ENCODE results near the gene CTDSP1. TPM values are rescaled to one million over a fixed set of nuclear protein-coding genes. Genes with fewer than 3 reads are reported as not detected.

The CTDSP1 gene
- 100 to 1,000 TPM in 1 of 2 donors, 10 to 100 TPM in 1; 92.5 to 106 TPM for total RNA-seq

GRCh38 chr2:218399391-218400166, at the start of gene CTDSP1:
Gene CTDSP1, plus strand, starts transcription at chr2:218399868. Its CDS starts 223 bp downstream, at chr2:218400091.
- DNase-seq (ENCODE audit: low spot score) (peak; percentile 96), ATAC-seq (peak; percentile 76 to 82)
- Mint-ChIP-seq H3K36me3 (no peaks in the 10 kb centered on the region), H3K4me3 (peak within 1 kb of the TSS; percentile 96), H3K27me3 (no peaks in the 10 kb centered on the region), H3K9me3 (no peaks in the 10 kb centered on the region), H3K27ac (peak within 1 kb of the TSS; percentile 89 to 95), H3K4me1 (ENCODE audit: low read depth in 2 of 2) (peaks cover 44 to 47% of the 10 kb centered on the region in 2 donors)

DNA sequence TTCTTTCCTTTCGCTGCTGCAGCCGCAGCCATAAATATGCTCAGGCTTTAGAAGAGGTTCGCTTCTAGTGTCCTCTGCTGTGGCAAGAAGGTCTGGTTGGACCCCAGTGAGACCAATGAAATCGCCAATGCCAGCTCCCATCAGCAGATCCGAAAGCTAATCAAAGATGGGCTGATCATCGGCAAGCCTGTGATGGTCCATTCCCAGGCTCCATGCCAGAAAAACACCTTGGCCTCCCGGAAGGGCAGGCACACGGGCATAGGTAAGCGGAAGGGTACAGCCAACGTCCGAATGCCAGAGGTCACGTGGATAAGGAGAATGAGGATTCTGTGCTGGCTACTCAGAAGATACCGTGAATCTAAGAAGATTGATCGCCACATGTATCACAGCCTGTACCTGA, 45.6 kb upstream of the CTDSP1 start:
- Mint-ChIP-seq H3K4me3 (no peak overlapping the region), H3K27ac (no peak overlapping the region), H3K9me3 (peaks cover 4% of the 10 kb centered on the region), H3K27me3 (peaks cover 0 to 2% of the 10 kb centered on the region in 2 donors), H3K4me1 (ENCODE audit: low read depth in 2 of 2) (no peaks in the 10 kb centered on the region), H3K36me3 (peaks cover 7% of the 10 kb centered on the region)
- no peak for DNase-seq (ENCODE audit: low spot score)
- no peak for ATAC-seq

DNA sequence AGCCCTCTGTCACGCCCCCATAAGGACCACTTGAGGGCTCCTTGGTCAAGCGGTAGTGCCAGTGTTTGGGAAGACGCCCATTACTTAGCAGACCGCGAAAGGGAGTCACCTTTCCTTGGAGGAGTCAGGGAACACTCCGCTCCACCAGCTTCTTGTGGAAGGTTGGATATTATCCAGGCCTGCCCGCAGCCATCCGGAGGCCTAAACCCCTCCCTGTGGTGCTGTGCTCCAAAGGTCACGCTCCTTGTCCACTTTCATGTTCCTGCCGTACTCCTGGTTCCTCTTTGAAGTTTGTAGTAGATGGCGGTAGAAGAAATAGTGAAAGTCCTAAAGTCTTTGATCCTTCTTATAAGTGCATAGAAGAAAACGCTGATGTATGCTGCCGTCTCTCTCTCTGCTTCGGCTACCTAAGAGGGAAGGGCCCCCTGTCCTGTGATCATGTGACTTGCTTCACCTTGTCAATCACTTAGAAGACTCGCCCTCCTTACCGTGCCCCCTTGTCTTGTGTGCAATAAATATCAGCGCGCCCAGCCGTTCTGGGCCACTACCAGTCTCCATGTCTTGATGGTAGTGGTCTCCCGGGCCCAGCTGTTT, 44.7 kb upstream of the CTDSP1 start:
- ATAC-seq = no peak
- Mint-ChIP-seq H3K4me1 (ENCODE audit: low read depth in 2 of 2) (no peaks in the 10 kb centered on the region), H3K27ac (no peak overlapping the region), H3K4me3 (no peak overlapping the region), H3K9me3 (peaks cover 4% of the 10 kb centered on the region), H3K36me3 (peaks cover 7% of the 10 kb centered on the region), H3K27me3 (no peaks in the 10 kb centered on the region)
- no peak for DNase-seq (ENCODE audit: low spot score)

DNA sequence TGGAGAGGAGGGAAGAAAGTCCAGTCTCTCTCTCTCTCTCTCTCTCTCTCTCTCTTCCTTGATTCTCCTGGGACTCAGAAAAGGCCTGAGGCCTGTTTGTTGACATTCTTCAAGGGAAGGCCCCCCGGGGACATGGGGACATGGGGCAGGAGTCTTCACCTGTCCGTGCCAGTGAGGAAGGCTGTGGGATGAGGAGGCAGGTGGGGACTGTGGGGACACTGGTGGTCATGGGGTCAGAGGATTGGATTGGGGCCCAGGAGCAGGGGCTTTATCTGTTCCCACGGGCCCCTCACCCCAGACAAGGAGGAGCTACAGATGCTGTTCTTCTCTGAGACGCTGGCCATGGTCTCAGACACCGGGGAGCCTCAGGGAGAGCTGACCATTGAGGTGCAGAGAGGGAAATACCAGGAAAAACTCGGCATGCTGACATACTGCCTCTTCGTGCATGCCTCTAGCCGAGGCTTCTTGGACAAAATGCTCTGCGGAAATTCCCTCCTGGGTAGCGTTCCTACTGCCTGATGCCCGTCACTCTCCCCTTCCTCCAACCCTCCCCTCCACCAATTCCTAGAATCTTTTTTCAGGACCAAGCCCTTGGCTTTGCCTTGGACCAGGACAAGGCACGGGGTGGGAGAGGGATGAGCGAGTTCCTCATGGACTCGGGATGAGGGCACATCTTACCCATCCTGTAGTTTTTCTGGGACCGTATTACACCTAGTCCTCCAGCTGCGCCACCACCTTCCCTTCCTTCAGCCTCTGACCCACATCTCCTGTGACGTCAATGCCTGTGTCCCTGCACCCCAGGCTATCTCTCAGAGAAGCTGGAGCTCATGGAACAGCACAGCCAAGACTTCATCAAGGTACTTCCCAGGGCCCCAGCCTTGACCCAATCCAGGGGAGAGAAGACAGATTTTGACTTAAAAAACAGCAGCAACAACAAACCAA, 42.2 kb upstream of the CTDSP1 start:
- peak in 1 of 2 donors; percentile 36 for ATAC-seq
- Mint-ChIP-seq H3K4me1 (ENCODE audit: low read depth in 2 of 2) (no peaks in the 10 kb centered on the region), H3K9me3 (no peaks in the 10 kb centered on the region), H3K27ac (no peak overlapping the region), H3K27me3 (no peaks in the 10 kb centered on the region), H3K36me3 (no peaks in the 10 kb centered on the region), H3K4me3 (no peak overlapping the region)
- no peak for DNase-seq (ENCODE audit: low spot score)

DNA sequence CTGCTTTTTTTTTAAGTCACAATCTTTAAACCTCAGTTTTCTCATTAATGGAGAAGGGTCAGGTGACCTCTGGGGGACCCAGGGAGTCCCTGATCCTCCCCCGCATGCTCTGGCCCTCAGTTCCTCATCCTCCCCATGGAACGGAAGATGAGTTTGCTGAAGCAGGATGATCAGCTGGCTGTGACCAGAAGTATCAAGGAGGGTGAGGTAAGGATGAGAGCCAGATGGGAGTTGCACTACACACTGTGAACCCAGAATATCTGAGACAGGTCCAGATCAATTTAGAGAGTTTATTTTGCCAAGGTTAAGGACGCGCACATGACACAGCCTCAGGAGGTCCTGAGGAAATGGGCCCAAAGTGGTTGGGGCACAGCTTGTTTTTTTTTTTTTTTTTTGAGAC, 39.2 kb upstream of the CTDSP1 start:
- Mint-ChIP-seq H3K9me3 (no peaks in the 10 kb centered on the region), H3K27ac (no peak overlapping the region), H3K4me3 (no peak overlapping the region), H3K4me1 (ENCODE audit: low read depth in 2 of 2) (no peaks in the 10 kb centered on the region), H3K27me3 (no peaks in the 10 kb centered on the region), H3K36me3 (no peaks in the 10 kb centered on the region)
- no peak for DNase-seq (ENCODE audit: low spot score)
- ATAC-seq = no peak

DNA sequence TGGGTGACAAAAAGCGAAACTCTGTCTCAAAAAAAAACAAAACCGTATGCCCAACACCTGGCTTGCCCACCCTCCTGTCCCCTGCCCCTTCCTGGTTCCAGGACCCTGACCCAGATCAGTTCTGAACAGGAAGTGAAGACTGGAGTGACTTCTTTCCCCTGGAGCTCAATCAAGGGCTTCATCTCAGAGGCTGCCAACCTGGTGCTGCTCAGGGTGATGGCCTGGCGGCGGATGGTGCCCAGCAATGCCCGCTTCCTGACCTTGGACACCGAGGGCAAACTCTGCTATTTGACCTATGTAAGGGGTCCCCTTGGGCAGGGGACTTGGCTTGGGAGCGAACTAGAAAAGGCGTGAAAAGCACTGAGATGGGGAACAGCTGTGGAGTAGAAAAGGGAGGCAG, 37.1 kb upstream of the CTDSP1 start:
- no peaks in the 10 kb centered on the region for H3K9me3 Mint-ChIP-seq
- ATAC-seq (no peak), DNase-seq (ENCODE audit: low spot score) (no peak)
- no peaks in the 10 kb centered on the region for H3K4me1 Mint-ChIP-seq (ENCODE audit: low read depth in 2 of 2)
- no peak overlapping the region for H3K4me3 Mint-ChIP-seq
- no peak overlapping the region for H3K27ac Mint-ChIP-seq
- no peaks in the 10 kb centered on the region for H3K36me3 Mint-ChIP-seq
- no peaks in the 10 kb centered on the region for H3K27me3 Mint-ChIP-seq

GRCh38 chr2:218363736-218364135, 35.9 kb upstream of the CTDSP1 start:
- ATAC-seq (no peak), DNase-seq (ENCODE audit: low spot score) (no peak)
- Mint-ChIP-seq H3K9me3 (no peaks in the 10 kb centered on the region), H3K36me3 (no peaks in the 10 kb centered on the region), H3K27me3 (no peaks in the 10 kb centered on the region), H3K27ac (no peak overlapping the region), H3K4me3 (no peak overlapping the region), H3K4me1 (ENCODE audit: low read depth in 2 of 2) (peaks cover 0 to 3% of the 10 kb centered on the region in 2 donors)

DNA sequence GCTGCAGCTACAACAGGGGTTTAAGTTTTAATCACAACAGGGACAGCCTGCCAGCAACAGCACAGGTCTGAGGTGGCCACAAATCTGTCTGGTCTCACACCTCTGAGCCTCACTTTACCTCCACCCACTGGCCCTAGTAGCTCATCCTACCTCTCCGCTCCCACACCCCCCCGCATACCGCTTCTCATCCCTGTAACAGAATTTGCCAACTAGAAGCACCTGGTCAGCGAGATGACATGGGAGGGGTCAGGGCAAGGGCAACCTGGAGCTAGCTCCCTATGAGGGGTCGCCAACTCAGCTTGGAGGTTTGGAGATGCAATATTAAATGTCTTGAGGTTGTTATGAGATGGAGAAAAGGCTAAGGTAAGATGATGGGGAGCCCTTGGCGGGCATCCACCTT, 35.5 kb upstream of the CTDSP1 start:
- Mint-ChIP-seq H3K36me3 (no peaks in the 10 kb centered on the region), H3K27me3 (no peaks in the 10 kb centered on the region), H3K4me1 (ENCODE audit: low read depth in 2 of 2) (peaks cover 0 to 3% of the 10 kb centered on the region in 2 donors), H3K9me3 (no peaks in the 10 kb centered on the region), H3K27ac (no peak overlapping the region), H3K4me3 (no peak overlapping the region)
- ATAC-seq (no peak), DNase-seq (ENCODE audit: low spot score) (no peak)

DNA sequence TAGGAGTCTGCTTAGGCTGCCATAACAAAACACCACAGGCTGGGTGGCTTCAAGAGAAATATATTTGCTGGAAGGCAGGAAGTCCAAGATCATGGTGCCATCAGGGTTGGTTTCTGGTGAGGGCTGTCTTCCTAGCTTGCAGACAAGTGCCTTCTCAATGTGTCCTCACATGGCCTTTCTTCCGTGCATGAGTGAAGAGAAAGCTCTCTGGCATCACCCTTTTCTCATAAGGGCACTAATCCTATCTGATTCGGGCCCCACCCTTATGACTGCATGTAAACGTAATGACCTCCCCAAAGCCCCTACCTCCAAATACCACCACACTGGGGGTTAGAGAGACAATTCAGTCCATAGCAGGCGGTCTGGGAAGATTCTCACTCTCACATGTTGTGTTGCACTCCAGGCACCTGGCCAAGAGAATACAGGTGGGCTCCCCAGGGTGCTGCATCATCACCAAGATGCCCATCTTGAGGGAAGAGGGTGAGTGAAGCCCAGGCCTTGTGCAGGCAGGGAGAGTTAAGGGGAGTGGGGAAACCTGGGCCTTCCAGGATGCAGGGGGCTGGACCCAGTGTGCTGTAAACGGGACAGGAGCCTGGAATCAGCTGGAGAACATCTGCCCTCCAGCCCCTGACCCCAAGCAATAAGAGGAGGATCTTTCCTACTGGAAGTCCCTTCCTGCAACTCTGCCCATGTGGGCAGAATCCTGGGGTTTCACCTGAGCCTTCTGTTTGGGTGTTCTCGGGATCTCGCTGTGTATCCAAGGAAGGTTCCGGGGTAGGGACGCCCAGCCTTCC, 32.9 kb upstream of the CTDSP1 start:
- ATAC-seq = no peak
- no peak for DNase-seq (ENCODE audit: low spot score)
- Mint-ChIP-seq H3K4me3 (peak overlapping the region; percentile 79), H3K27ac (peak overlapping the region; percentile 64 to 76), H3K4me1 (ENCODE audit: low read depth in 2 of 2) (peaks cover 0 to 11% of the 10 kb centered on the region in 2 donors), H3K36me3 (no peaks in the 10 kb centered on the region), H3K9me3 (no peaks in the 10 kb centered on the region), H3K27me3 (no peaks in the 10 kb centered on the region)

DNA sequence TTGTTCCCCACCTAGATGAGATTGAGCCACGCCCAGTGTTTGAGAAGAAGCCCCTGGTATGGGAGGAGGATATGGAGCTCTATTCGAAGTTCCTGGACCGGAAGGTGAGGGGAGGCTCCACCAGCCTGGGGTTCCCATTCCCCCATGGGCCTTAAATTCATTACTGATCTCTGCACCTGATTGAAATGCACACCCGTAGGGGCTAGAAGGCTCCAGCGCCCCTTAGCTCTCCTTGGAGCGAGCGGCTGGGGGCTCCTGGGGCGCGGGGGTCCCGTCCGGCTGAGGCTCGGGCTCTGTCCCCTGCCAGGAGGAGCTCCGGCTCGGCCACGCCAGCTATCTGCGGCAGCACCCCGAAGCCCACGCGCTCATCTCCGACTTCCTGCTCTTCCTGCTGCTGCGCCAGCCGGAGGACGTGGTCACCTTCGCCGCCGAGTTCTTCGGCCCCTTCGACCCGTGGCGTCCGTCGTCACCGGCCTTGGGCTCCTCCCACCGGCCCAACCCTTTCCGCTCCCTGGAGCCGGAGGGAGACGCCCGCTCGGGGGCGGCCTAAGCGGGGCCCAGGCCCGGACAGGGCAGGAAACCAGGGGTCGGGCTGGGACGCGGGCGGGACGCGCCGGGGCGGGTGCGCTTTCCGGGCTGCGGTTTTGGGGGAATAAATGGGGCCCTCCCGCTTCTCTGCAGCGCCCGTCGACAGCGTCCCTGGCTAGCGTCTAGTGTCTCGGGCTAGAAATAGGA, 32.1 kb upstream of the CTDSP1 start:
- Mint-ChIP-seq H3K9me3 (no peaks in the 10 kb centered on the region), H3K4me3 (peak overlapping the region; percentile 79), H3K36me3 (no peaks in the 10 kb centered on the region), H3K4me1 (ENCODE audit: low read depth in 2 of 2) (peaks cover 0 to 11% of the 10 kb centered on the region in 2 donors), H3K27ac (peak overlapping the region; percentile 64 to 76), H3K27me3 (no peaks in the 10 kb centered on the region)
- DNase-seq (ENCODE audit: low spot score) (peak; percentile 96), ATAC-seq (peak; percentile 98 to 99)

- H3K27me3 Mint-ChIP-seq = no peaks in the 10 kb centered on the region
- H3K4me3 Mint-ChIP-seq = peak overlapping the region; percentile 79
- no peaks in the 10 kb centered on the region for H3K36me3 Mint-ChIP-seq
Observed at GRCh38 chr2:218368150-218368528, 31.5 kb upstream of the CTDSP1 start.

GRCh38 chr2:218368621-218369153, 31.0 kb upstream of the CTDSP1 start:
- DNase-seq (ENCODE audit: low spot score) (no peak), ATAC-seq (no peak)
- H3K36me3 Mint-ChIP-seq = no peaks in the 10 kb centered on the region
- peak overlapping the region; percentile 64 to 76 for H3K27ac Mint-ChIP-seq
- no peaks in the 10 kb centered on the region for H3K9me3 Mint-ChIP-seq
- H3K27me3 Mint-ChIP-seq = no peaks in the 10 kb centered on the region
- peak overlapping the region; percentile 42 for H3K4me3 Mint-ChIP-seq
- H3K4me1 Mint-ChIP-seq (ENCODE audit: low read depth in 2 of 2) = peaks cover 0 to 11% of the 10 kb centered on the region in 2 donors

More at GRCh38 chr2:218368150-218368528, 31.5 kb upstream of the CTDSP1 start:
- DNase-seq (ENCODE audit: low spot score) (no peak), ATAC-seq (no peak)
- H3K4me1 Mint-ChIP-seq (ENCODE audit: low read depth in 2 of 2) = peaks cover 0 to 11% of the 10 kb centered on the region in 2 donors
- H3K27ac Mint-ChIP-seq = peak overlapping the region; percentile 64 to 76
- no peaks in the 10 kb centered on the region for H3K9me3 Mint-ChIP-seq
